ENCODE data around the gene MCTP1.
"Not testable (repeated sequence)": the region's sequence is repeated elsewhere in the genome, so short reads cannot be mapped to it uniquely, and the experiment has no call there.

MCTP1 gene

GRCh38 chr5:94869921-94870320 is 415.0 kb downstream of the MCTP1 start:
- DNase-seq (ENCODE audit: low spot score), result no peak

GRCh38 chr5:94863951-94864350 is 420.9 kb downstream of the MCTP1 start:
- no peak for DNase-seq (ENCODE audit: low spot score)

- no peak for DNase-seq (ENCODE audit: low spot score)
These were observed 427.8 kb downstream of the MCTP1 start for GRCh38 chr5:94857111-94857510.

GRCh38 chr5:94856257-94856800 is 428.6 kb downstream of the MCTP1 start:
- no peak for DNase-seq (ENCODE audit: low spot score)

GRCh38 chr5:94855543-94855942 is 429.4 kb downstream of the MCTP1 start:
- DNase-seq (ENCODE audit: low spot score), result no peak

GRCh38 chr5:94853120-94853519 is 431.8 kb downstream of the MCTP1 start:
- DNase-seq (ENCODE audit: low spot score), result peak; percentile 16

DNA sequence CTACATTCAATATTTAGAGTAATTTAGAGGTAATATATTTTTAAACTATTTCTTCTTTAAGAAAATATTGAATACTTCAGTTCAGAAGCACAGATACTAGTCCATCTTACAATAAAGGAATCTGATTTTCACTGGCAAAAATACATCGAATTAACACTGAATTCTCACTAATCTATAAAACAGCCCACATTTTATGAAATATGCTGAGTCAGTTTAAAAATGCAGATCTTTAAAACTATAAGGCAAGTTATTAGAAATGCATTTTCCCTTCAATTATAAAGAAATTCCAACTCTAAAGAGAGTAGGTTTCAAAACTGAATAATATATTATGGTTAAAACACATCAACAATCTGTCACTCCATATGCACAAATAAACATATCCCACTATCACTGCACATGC is 433.9 kb downstream of the MCTP1 start:
- no peak for DNase-seq (ENCODE audit: low spot score)

DNA sequence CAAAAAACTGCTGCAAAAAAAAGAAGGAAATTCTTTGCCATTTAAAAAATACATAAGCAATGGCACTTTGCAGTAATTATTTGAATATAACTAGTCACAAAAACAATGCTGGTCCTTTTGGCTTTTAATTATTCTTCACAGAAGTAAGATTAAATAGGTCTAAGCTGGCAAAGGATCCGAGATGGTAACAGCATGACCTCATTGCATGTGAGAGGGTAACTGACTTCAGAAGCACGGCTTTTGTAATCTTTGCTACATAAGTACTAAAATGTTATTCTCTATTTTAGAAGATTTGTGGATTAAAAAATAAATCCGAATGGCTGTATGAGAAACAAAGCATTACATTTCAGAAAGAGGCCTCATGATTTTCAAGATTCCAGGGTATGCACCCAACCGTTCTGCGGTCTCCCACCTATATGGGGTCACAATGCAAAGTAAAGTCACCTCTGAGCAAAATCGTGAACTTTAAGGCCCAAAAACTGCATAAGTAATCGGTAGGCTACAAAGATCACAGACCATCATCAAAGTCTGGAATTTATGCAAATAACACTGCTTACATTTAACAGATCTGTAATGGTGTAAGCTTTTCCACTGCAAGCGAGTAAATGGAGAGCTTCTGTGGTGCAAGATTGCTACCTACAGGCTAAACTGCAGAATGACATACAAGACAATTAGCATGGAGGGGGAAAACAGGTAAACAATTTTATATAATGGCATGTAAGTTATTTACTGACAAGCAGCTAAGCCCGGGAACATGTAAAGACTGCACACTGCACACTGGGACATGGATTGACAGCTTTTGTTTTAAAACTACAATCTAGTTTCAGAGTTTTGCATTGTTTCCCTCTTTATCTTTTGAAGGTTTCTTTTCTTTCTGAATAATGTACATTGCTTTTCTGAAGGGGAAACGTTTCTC is 434.8 kb downstream of the MCTP1 start:
- peak; percentile 46 for DNase-seq (ENCODE audit: low spot score)

- DNase-seq (ENCODE audit: low spot score), result no peak
These were observed 435.6 kb downstream of the MCTP1 start for GRCh38 chr5:94849324-94849723.

GRCh38 chr5:94847726-94848125 is 437.2 kb downstream of the MCTP1 start:
- DNase-seq (ENCODE audit: low spot score), result no peak

DNA sequence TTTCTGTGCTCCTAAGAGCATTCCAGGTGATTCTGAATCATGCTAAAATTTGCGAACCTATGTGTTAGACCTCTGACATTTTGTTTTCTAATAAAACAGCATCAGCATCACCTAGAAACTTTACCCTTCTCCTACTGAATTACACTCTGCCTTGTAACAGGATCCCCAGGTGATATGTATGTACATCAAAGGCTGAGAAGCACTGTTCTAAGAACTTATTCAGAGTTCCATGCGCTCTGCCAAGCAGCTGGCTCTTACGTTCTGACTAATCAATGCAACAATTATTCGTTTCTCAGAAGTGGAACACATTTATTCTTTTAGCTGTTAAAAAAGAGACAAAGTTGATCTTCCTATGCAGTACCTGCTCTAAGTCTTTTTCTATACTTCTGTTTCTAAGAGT is 437.9 kb downstream of the MCTP1 start:
- no peak for DNase-seq (ENCODE audit: low spot score)

DNA sequence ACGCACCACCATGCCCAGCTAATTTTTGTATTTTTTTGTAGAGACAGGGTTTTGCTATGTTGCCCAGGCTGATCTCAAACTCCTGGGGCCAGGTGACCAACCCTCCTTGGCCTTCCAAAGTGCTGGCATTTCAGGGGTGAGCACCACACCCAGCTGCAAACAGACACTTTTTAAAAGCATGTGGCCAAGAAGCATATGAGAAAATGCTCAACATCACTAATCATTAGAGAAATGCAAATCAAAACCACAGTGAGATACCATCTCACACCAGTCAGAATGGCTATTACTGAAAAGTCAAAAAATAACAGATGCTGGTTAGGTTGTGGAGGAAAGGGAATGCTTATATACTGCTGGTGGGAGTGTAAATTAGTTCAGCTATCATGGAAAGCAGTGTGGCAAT is 439.2 kb downstream of the MCTP1 start:
- DNase-seq (ENCODE audit: low spot score), result not testable (repeated sequence)

DNA sequence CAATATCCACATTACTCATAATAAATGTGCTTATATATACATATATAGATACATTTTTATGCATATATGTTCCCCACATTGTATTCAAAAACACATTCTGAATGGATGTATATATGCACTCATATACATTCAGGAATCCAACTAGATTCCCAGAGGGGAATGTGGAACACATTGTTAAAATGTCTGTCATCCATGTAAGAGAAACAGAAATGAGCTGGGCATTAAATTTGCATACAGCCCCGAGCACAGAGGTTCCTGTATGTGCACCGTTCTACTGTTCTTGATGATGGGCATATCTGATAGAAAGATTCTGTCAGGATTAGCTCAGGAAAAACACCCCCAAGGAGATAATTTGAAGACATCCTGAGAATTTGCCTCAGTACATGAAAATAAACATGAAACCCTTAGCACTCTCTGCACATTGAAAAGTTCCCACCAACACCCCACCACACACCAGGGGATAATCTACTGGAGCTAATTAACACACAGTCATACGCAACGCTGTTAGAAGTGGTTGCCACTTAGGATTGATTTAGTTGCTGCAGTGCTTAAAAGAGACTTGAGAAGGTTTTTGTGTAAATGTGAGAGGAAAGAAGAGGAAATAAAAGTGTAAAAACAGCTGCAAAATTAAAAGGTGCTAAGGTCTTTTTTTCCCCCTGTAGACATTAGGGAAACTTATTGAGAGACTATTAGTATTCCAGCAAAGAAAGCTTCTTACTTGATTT is 443.1 kb downstream of the MCTP1 start:
- DNase-seq (ENCODE audit: low spot score), result no peak

GRCh38 chr5:94833851-94834250 is 451.0 kb downstream of the MCTP1 start:
- DNase-seq (ENCODE audit: low spot score), result no peak

DNA sequence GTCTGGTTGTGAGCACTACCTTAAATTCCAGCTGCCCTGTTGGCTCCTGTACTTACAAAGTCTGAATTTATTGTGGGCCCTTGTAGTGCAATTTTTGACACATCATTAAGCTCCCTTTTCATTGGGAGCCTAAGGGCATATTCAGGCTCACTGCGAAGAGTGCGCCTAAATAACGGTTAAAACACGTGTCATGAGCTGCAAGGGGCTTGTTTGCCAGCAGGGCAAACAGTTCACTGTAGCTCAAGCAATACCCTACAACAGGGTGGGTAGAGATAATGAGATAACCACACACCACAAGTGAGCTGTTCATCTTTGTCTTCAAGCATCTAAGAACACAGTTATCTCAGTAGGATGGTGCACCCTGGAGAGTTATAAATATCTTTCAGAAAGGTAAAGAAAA is 452.2 kb downstream of the MCTP1 start:
- DNase-seq (ENCODE audit: low spot score), result no peak

GRCh38 chr5:94830520-94830919 is 454.4 kb downstream of the MCTP1 start:
- DNase-seq (ENCODE audit: low spot score), result peak; percentile 26

GRCh38 chr5:94828222-94828621 is 456.7 kb downstream of the MCTP1 start:
- DNase-seq (ENCODE audit: low spot score), result not testable (repeated sequence)

- DNase-seq (ENCODE audit: low spot score), result no peak
These were observed 464.4 kb downstream of the MCTP1 start for GRCh38 chr5:94820488-94820887.

- no peak for DNase-seq (ENCODE audit: low spot score)
These were observed 466.0 kb downstream of the MCTP1 start for GRCh38 chr5:94818904-94819303.

DNA sequence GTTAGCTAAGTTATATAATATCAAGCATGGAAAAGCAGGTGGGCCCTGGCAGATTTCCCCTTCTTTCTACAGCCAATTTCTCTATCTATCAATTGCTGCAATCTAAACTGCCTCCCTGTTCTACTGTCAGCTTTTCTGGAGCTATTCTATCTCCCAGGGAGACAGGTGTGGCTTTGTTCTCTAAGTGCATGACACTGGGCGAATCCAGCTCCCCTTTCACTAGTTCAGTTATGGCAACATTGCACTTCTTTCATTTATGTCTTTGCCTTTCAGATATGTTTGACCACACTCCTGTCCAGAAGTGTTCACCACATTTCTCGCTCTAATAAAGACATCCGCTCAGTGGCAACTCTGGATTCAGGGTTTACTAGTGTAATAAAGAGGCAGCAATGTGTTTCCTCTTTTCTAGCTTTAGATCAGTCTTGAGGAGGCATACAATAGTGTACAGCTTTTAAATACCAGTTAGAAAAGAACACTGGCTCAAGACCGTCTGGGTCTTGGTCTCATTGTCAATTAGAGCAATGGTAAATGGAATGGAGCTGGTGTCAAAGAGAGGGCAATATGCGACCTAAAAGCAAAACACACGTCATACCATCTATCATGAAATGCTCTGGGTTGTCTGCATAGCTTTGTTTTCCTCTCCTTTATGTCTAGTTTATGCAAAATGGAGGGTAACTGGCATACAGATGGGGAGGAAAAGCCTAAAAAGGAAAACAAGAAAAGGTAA is 469.4 kb downstream of the MCTP1 start:
- DNase-seq (ENCODE audit: low spot score), result no peak

GRCh38 chr5:94812232-94812631 is 472.7 kb downstream of the MCTP1 start:
- no peak for DNase-seq (ENCODE audit: low spot score)

- no peak for DNase-seq (ENCODE audit: low spot score)
These were observed 473.6 kb downstream of the MCTP1 start for GRCh38 chr5:94811331-94811730.
